SK-N-SH (cell line): Measurements from ENCODE around the gene GRAMD2A.

Source experiments
- CTCF ChIP-seq: fragments of 200-600 bp; sonication (generic); IDR thresholded peaks from 2 replicates; pipeline ENCODE4 v1.6.1; 2017; ENCODE audit warnings: antibody characterized with exemption, mild to moderate bottlenecking, moderate library complexity
- POLR2AphosphoS5 ChIP-seq: IDR thresholded peaks from 2 replicates; pipeline ENCODE4 v1.6.1; 2012; ENCODE audit warnings: low read depth, low read length
- SMC3 ChIP-seq: IDR thresholded peaks from 2 replicates; pipeline ENCODE4 v1.6.1; 2012; ENCODE audit warnings: low read depth, low read length, improper control_type of control experiment
- ZBTB33 ChIP-seq: IDR thresholded peaks from 2 replicates; pipeline ENCODE4 v1.4.0; 2012; ENCODE audit warnings: low read depth, borderline replicate concordance

DNA sequence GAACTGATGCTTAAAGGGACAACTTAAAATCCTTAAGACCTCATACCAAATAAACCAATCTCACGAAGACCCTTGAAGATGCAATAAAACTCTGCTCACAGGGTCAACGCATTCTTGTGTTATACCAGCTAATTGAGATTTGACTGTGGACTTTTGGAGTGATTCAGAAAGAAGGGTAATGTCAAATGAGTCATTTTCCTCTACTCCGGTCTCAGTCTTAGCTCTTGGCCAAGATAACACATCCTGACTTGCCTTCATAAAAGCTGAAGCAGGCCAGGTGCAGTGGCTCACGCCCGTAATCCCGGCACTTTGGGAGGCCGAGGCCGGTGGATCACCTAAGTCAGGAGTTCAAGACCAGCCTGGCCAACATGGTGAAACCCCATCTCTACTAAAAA is 29.6 kb upstream of the GRAMD2A start:
- no peak for TF ChIP-seq POLR2AphosphoS5
- TF ChIP-seq CTCF = no peak
- TF ChIP-seq ZBTB33 = no peak
- no peak for TF ChIP-seq SMC3
